Nephron progenitor cell (in vitro differentiated cells): ENCODE results near the gene NEK6.

Experiments used
- DNase-seq: peaks from one replicate; pipeline ENCODE4 v3.0.0; 2021
- H3K27ac Mint-ChIP-seq: 2 replicates; pipeline ENCODE4 v1.8.0; 2021; ENCODE audit warnings: mild to moderate bottlenecking, moderate library complexity, mixed read lengths
- H3K27me3 Mint-ChIP-seq: 2 replicates; pipeline ENCODE4 v1.8.0; 2021; ENCODE audit warnings: mild to moderate bottlenecking, low read depth, mixed read lengths; ENCODE audit not compliant: poor library complexity
- H3K36me3 Mint-ChIP-seq: 2 replicates; pipeline ENCODE4 v1.8.0; 2021; ENCODE audit warnings: low read depth, mixed read lengths
- H3K4me1 Mint-ChIP-seq: 2 replicates; pipeline ENCODE4 v1.8.0; 2021; ENCODE audit warnings: mixed read lengths
- H3K4me3 Mint-ChIP-seq: 2 replicates; pipeline ENCODE4 v1.8.0; 2021; ENCODE audit warnings: mild to moderate bottlenecking, moderate library complexity, mixed read lengths
- H3K9me3 Mint-ChIP-seq: 2 replicates; pipeline ENCODE4 v1.8.0; 2021; ENCODE audit warnings: mild to moderate bottlenecking, moderate library complexity, mixed read lengths
- TF ChIP-seq, protein P1 (sequence below): fragments of 200-600 bp; sonication (generic); IDR thresholded peaks from 2 replicates; pipeline ENCODE4 v1.5.0; 2021; ENCODE audit warnings: antibody characterized with exemption

NEK6 gene

GRCh38 chr9:124365036-124365435 is 107.3 kb downstream of the NEK6 start:
- peaks cover 23% of the 10 kb centered on the region for H3K4me1 Mint-ChIP-seq
- DNase-seq, result no peak
- H3K9me3 Mint-ChIP-seq, result no peaks in the 10 kb centered on the region
- TF ChIP-seq, protein P1, sequence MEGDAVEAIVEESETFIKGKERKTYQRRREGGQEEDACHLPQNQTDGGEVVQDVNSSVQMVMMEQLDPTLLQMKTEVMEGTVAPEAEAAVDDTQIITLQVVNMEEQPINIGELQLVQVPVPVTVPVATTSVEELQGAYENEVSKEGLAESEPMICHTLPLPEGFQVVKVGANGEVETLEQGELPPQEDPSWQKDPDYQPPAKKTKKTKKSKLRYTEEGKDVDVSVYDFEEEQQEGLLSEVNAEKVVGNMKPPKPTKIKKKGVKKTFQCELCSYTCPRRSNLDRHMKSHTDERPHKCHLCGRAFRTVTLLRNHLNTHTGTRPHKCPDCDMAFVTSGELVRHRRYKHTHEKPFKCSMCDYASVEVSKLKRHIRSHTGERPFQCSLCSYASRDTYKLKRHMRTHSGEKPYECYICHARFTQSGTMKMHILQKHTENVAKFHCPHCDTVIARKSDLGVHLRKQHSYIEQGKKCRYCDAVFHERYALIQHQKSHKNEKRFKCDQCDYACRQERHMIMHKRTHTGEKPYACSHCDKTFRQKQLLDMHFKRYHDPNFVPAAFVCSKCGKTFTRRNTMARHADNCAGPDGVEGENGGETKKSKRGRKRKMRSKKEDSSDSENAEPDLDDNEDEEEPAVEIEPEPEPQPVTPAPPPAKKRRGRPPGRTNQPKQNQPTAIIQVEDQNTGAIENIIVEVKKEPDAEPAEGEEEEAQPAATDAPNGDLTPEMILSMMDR, result no peak
- no peak overlapping the region for H3K4me3 Mint-ChIP-seq
- no peak overlapping the region for H3K27ac Mint-ChIP-seq
- H3K36me3 Mint-ChIP-seq, result peaks cover 26% of the 10 kb centered on the region
- H3K27me3 Mint-ChIP-seq, result no peaks in the 10 kb centered on the region

- Mint-ChIP-seq H3K27me3 (no peaks in the 10 kb centered on the region), H3K9me3 (no peaks in the 10 kb centered on the region), H3K27ac (no peak overlapping the region), H3K36me3 (peaks cover 26% of the 10 kb centered on the region), H3K4me1 (peaks cover 38% of the 10 kb centered on the region), H3K4me3 (no peak overlapping the region)
- DNase-seq, result no peak
- TF ChIP-seq, protein P1, result no peak
Measured at GRCh38 chr9:124366476-124367220, 108.9 kb downstream of the NEK6 start.

GRCh38 chr9:124368692-124369091 is 110.9 kb downstream of the NEK6 start:
- H3K27me3 Mint-ChIP-seq, result no peaks in the 10 kb centered on the region

DNA sequence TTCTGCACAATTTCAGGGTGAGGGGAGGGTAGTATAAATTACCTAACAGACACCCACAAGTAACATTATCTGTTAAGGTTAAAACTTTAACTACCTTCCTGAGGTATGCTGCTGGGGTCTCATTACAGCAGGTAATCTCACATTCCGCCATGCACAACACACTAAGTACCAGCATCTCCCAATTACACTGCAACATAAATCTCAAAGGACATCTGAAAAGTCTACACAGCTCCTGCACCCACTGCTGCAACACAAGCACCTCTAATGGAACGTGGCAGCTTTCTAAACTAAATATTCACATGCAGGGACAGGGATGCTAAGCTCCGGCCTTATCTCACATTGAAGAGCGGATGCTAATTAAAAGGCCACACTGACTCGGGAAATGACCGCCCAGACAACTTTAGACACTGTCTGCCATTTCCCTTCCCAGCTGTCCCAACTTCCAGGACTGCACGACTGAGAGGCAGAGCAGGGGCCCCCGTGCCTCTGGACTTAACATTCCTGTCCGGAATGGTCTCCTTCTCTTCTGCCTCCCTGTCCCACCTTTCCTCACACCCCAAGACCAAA is 111.6 kb downstream of the NEK6 start:
- Mint-ChIP-seq H3K4me1 (peaks cover 41% of the 10 kb centered on the region), H3K27me3 (no peaks in the 10 kb centered on the region), H3K27ac (peak overlapping the region; percentile 77), H3K4me3 (no peak overlapping the region), H3K36me3 (peaks cover 28% of the 10 kb centered on the region), H3K9me3 (peaks cover 10% of the 10 kb centered on the region)
- DNase-seq, result no peak
- TF ChIP-seq, protein P1, result no peak

More at GRCh38 chr9:124368692-124369091, 110.9 kb downstream of the NEK6 start:
- Mint-ChIP-seq H3K9me3 (peaks cover 5% of the 10 kb centered on the region), H3K4me1 (peaks cover 41% of the 10 kb centered on the region), H3K4me3 (no peak overlapping the region), H3K36me3 (peaks cover 28% of the 10 kb centered on the region), H3K27ac (no peak overlapping the region)
- TF ChIP-seq, protein P1, result no peak
- DNase-seq, result no peak

DNA sequence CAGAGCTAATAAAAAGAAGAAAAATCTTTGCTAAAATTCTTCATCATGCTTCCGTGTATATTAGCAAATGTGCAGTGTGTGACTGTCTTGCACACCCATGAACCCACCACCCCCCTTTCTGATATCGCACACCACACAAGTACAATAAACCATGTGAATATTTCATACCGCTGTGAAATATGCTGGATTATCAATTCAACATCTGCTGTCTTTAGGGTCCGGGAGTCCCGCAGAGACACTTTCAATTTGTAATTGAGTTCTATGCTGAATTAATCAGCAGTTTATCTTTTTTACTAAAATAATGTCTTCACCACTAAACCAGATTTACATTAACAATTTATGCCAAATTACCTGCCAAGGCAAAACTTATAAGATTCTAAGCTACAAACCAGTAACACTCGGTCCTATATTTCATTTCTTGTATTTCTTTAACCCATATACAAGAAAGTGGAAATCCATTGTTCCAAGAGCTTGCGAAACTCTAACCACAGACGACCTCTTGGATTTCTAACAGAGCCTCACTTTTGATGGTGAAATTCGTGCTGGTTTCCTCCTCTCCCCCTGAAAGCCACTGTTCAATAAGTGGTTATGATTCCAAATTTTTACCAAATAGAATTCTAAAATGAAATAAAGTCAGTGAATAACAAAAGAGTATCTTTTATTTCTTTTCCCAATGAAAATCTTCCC is 113.3 kb downstream of the NEK6 start:
- no peak overlapping the region for H3K4me3 Mint-ChIP-seq
- H3K9me3 Mint-ChIP-seq, result peaks cover 17% of the 10 kb centered on the region
- DNase-seq, result no peak

More for the DNA sequence above, 113.3 kb downstream of the NEK6 start:
- Mint-ChIP-seq H3K27me3 (no peaks in the 10 kb centered on the region), H3K4me1 (peaks cover 41% of the 10 kb centered on the region), H3K36me3 (peaks cover 37% of the 10 kb centered on the region), H3K27ac (peak overlapping the region; percentile 15)
- TF ChIP-seq, protein P1, result no peak
